ENCODE results near the gene TAOK3. TPM values are rescaled to one million over a fixed set of nuclear protein-coding genes. Genes with fewer than 3 reads are reported as not detected.
A peak's percentile ranks its signal among the peaks of the same experiment; 100 is the strongest.

TAOK3 gene
- total and polyA plus RNA-seq, 10 of the 15 experiments (the other 5 are each of a cell fraction or from before 2014, with no cell fraction given) = 41.3 to 131 (median 57.8) TPM

- BruUV-seq (replicated peaks) = no TSS peak
- Histone ChIP-seq H3K27me3 (replicated peaks in 1 of 2; ENCODE audit: control insufficient read depth in 2 of 2, insufficient read depth in 2 of 2, low read length in 1 of 2) (no peaks in the 10 kb centered on the region), H3K4me1 (ENCODE audit: control insufficient read depth, insufficient read depth, low read length) (peaks cover 21% of the 10 kb centered on the region; the same call in 1 of the 2 replicates), H3K9me3 (replicated peaks; ENCODE audit: control insufficient read depth, insufficient read depth, low read length) (no peaks in the 10 kb centered on the region; the same call in 2 of the 3 replicates), H3K9ac (ENCODE audit: control insufficient read depth, insufficient read depth, low read length) (no peak overlapping the region; the same call in 1 of the 2 replicates), H3K36me3 (ENCODE audit: control insufficient read depth in 2 of 2, insufficient read depth in 2 of 2, low read length in 1 of 2) (no peaks in the 10 kb centered on the region; a peak in 1 of 4 replicates), H3K79me2 (ENCODE audit: control insufficient read depth, insufficient read depth, low read length) (peaks cover 78% of the 10 kb centered on the region), H3K27ac (ENCODE audit: control insufficient read depth, insufficient read depth) (peak overlapping the region; percentile 13; the same call in 1 of the 2 replicates), H2AFZ (ENCODE audit: control insufficient read depth, low read depth, low read length) (no peak overlapping the region), H3K4me2 (ENCODE audit: control insufficient read depth, insufficient read depth) (peak overlapping the region; percentile 35), H3K4me3 (no peak overlapping the region), H4K20me1 (ENCODE audit: control insufficient read depth, insufficient read depth) (no peaks in the 10 kb centered on the region)
- 6% methylated on average over 1 of the region's 1 CpG for WGBS (ENCODE audit: insufficient coverage, insufficient replicate concordance, low lambda C conversion rate, missing lambda C conversion rate)
- TF ChIP-seq BCL11A (IDR thresholded peaks at IDR 0.05; ENCODE audit: low read depth, low read length) = no peak
- no peak for TF ChIP-seq MEF2B (IDR thresholded peaks at IDR 0.05; ENCODE audit: partially characterized antibody, poor library complexity, severe bottlenecking)
- TF ChIP-seq, protein P1, sequence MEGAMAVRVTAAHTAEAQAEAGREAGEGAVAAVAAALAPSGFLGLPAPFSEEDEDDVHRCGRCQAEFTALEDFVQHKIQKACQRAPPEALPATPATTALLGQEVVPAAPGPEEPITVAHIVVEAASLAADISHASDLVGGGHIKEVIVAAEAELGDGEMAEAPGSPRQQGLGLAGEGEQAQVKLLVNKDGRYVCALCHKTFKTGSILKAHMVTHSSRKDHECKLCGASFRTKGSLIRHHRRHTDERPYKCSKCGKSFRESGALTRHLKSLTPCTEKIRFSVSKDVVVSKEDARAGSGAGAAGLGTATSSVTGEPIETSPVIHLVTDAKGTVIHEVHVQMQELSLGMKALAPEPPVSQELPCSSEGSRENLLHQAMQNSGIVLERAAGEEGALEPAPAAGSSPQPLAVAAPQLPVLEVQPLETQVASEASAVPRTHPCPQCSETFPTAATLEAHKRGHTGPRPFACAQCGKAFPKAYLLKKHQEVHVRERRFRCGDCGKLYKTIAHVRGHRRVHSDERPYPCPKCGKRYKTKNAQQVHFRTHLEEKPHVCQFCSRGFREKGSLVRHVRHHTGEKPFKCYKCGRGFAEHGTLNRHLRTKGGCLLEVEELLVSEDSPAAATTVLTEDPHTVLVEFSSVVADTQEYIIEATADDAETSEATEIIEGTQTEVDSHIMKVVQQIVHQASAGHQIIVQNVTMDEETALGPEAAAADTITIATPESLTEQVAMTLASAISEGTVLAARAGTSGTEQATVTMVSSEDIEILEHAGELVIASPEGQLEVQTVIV (IDR thresholded peaks at IDR 0.05; ENCODE audit: borderline replicate concordance, partially characterized antibody) = no peak
- TF ChIP-seq CEBPB (IDR thresholded peaks at IDR 0.05; ENCODE audit: borderline replicate concordance in 1 of 2, low read depth in 2 of 2, low read length in 2 of 2) = no peak
- TF ChIP-seq HSF1 (IDR thresholded peaks at IDR 0.05; ENCODE audit: low read depth, low read length) = no peak
- no peak for TF ChIP-seq SMAD1 (IDR thresholded peaks at IDR 0.05; ENCODE audit: low read depth, partially characterized antibody)
- TF ChIP-seq TAF1 (IDR thresholded peaks at IDR 0.05; ENCODE audit: borderline replicate concordance, low read depth, low read length) = no peak
- no peak for TF ChIP-seq ZNF24 (IDR thresholded peaks at IDR 0.05)
- no peak for TF ChIP-seq SP1 (IDR thresholded peaks at IDR 0.05; ENCODE audit: low read depth, low read length)
- TF ChIP-seq ZNF217 (IDR thresholded peaks at IDR 0.05) = no peak
- TF ChIP-seq BACH1 (IDR thresholded peaks at IDR 0.05; ENCODE audit: borderline replicate concordance) = no peak
- no peak for TF ChIP-seq RUNX3 (IDR thresholded peaks at IDR 0.05; ENCODE audit: low read length)
- no peak for TF ChIP-seq ZNF384 (IDR thresholded peaks at IDR 0.05; ENCODE audit: borderline replicate concordance, low read depth, low read length)
- no peak for TF ChIP-seq HCFC1 (IDR thresholded peaks at IDR 0.05; ENCODE audit: low read length)
- peak; percentile 7; the same call in 1 of the 3 replicates for ATAC-seq
- POLR2A ChIA-PET = interaction anchor here (1.1 to 6.5 kb wide), 7 partner anchors 8 to 138 kb away, joined by 3 to 68 read pairs (median 6); no protein-coding TSS in a partner anchor
- RAD21 ChIA-PET (ENCODE audit: unreplicated experiment) = interaction anchor here (0.9 to 7.0 kb wide), 10 partner anchors 11 to 162 kb away, joined by 3 to 98 read pairs (median 16); partner anchors contain the start of gene SUDS3
- SMC1A ChIA-PET (ENCODE audit: uncharacterized antibody, unreplicated experiment) = interaction anchor here (1.0 to 6.1 kb wide), 10 partner anchors 10 to 163 kb away, joined by 3 to 125 read pairs (median 12); no protein-coding TSS in a partner anchor
- intact Hi-C loops (cut with micrococcal nuclease; ENCODE audit: unreplicated experiment) (no loop called here), in situ Hi-C loops (cut with MboI) (no loop called here)
- CTCF ChIA-PET = interaction anchor here (1.2 to 6.0 kb wide), 8 partner anchors 11 to 141 kb away, joined by 3 to 98 read pairs (median 12); partner anchors contain the start of gene SUDS3
- DNase-seq (ENCODE audit: low read depth, low spot score) = no peak
- no peak for FAIRE-seq
Observed at GRCh38 chr12:118345355-118345754, 27.4 kb downstream of the TAOK3 start.
